IPS-NIHi11 (cell line): Measurements from ENCODE around the gene EHD4.

Source experiments
- DNase-seq: peaks from one replicate; pipeline ENCODE4 v3.0.0; 2012; ENCODE audit warnings: mixed read lengths, low spot score

EHD4 gene

GRCh38 chr15:41936649-41937567, 35.4 kb downstream of the EHD4 start:
- DNase-seq, result no peak

DNA sequence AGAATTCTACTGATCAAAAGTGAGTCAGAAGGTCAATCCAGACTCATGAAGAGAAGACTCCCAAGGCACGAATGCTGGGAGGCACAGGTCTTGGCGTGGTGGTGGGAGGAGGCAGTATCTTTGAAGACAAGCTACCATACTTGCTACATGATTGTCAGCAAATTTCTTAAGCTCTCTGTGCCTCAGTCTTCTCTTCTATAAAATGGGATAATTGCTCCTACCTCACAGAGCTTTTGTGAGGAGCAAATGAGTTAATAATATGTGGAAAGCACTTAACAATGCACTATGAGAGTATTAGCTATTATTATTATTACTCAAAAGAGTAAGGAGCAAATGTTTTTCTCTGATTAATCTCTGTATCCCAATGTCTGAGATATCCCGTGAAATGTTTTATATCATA, 36.2 kb downstream of the EHD4 start:
- no peak for DNase-seq

DNA sequence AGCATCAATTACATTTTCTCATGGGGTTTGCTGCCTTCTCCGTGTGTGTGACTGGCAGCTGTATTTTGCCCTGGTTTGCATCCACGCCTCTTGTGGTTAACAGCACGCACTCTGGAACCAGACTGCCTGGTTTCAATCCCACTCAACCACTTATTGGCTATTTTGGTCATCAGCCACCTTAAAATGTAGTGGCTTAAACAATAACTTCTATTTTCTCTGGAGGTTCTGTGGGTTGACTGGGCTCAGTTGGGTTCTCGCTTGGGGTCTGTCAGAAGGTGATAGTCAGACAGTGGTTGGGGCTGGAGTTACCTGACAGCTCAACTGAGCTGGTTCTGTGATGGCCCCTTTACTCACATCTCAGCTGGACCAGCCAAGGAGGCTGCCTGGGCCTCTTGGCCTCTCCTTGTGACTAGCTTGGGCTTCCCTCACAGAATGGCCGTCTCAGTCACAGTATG, 36.8 kb downstream of the EHD4 start:
- DNase-seq, result no peak

- DNase-seq, result peak; percentile 48
Observed at GRCh38 chr15:41934843-41935242, 37.5 kb downstream of the EHD4 start.

- no peak for DNase-seq
Observed at GRCh38 chr15:41933771-41934170, 38.6 kb downstream of the EHD4 start.

DNA sequence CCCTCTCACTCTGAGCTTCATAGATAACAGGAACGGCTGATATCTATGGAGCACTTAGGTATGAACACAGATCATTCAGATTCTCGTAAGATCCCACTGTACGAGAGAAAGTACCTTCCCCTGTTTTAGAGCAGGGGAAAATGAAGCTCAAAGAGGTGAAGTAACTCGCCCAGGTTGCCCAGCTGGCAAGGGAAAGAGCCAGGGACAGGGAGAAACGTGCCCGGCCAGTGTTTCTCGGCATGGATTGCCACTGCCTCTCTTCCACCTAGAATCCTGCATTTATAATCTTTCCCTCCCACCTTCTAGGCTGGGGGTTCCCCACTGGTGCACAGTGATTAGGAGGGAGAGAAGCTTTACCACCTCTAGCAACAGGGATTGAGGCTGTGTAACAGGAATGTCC, 39.0 kb downstream of the EHD4 start:
- no peak for DNase-seq

DNA sequence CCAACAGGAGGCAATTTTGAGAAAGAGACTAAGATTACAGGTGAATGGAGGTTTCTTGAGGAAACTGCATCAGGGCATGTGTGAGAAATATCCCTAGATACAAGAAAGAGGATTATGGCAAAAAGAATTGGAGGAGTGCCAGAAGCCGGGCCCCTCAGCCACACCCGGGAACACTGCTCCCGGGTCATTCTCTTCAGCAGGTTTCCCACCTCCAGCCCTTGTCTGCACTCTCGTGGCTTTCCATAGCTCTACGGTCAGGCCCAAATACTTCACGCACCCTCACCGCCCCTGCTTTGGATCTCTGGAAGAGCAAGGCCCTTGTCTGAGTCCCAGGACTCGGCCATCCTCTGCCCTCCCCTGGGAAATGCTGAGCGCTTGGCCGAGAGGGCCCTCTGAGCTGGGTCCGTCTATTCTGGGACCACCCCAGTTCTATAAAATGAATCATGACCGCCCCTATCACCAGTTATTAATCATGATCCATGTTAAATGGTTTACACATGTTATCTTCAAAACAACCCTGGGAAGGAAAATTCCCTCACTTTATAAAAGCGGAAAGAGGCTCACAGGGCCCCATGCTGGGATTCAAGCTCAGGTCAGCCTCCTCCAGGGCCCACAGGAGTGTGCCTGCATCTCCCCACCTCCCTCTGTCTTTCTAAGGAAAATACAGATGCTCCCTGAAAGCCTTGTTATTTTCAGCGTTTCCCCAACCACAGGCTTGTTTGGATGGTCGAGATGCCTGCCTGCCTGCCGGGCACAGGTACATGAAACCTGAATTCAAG, 39.7 kb downstream of the EHD4 start:
- DNase-seq, result no peak

GRCh38 chr15:41932101-41932500, 40.3 kb downstream of the EHD4 start:
- no peak for DNase-seq

DNA sequence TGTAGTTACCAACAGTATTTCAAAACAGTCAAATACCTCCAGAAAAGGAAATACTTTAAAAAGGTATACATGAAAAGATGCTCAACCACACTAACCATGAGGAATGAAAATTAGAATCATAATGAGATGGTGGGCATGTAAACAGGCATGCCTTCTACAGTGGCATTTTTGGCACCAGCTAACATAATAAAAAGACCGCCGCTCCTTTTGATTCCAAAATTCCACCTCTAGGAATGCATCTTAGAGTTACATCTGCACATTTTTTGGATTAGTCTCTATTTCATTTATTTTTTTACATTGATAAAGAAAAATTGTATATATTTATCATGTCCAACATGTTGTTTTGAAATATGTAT, 41.5 kb downstream of the EHD4 start:
- no peak for DNase-seq

- DNase-seq, result no peak
Observed at GRCh38 chr15:41930221-41930866, 42.0 kb downstream of the EHD4 start.

GRCh38 chr15:41928637-41929620, 43.4 kb downstream of the EHD4 start:
- DNase-seq, result no peak

DNA sequence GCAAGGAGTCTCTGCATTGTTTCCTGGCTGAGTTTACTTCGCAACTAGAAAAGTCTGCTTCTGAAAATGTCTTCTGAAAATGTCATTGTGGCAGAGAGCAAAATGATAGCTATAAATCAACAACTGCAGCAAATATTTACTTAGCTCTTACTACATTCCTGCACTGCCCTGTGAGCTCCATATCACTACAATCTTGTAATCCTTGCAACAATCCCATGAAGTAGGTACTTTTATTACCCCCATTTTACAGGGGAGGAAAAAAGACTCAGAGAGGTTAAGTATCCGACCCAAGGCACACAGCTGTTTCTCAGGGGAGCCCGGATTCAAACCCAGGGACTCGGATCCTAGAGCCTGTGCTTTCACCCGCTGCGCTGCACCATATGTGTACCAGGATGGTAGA, 44.3 kb downstream of the EHD4 start:
- DNase-seq, result no peak

DNA sequence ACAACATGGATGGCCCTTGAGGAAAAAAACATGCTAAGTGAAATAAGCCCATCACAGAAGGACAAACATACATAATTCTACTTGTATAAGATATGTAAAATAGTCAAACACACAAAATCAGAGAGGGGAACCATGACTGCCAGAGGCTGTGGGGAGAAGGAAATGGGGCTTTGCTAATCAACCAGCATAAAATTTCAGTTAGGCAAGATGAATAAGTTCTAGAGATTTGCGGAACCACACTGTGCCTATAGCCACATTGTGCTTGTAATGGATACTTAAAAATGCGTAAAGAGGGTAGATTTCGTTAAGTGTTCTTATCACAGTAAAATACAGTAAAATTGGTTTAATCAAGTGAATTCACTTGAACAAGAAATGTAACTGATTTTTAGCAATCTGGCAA, 44.8 kb downstream of the EHD4 start:
- DNase-seq, result no peak

DNA sequence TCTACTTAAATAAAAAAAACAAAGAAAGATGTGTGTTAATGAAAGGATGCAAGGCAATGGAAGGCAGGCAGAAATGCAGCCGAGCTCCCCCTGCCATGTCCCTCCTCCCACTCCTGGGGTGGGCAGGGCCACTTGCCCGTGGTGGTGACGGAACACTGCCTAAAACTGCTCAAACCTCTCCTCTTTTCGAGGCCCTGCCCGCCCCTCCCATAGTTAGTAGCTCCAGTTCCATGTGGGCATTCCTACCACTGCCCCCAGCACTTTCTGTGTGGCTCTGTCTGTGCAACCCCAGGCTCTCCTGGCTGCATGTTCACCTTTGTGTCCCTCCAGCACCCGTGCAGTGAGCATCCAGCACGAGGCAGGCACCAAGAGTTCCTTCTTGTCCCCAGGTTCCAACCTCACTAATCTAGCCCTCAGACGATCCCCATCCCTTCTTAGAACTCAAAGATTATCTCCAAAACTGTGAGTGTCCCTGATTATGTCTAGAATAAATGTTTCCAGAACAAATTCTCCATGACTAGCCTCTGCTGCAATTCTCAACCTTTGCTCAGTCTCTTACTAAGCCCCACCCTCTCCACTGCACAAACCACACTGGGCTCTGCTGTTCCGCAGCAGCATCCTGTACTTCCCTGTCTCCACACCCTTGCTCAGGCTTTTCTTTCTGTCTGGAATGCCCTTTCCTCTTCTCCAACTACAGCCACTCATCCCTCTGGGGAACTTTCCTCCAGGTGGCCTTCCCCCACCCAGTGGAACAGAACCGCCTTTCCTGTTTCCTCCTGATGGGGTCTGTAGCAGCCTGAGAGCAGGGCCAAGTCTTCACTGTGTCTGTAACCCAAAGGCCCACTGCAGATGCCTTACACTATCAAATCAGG, 45.9 kb downstream of the EHD4 start:
- no peak for DNase-seq

DNA sequence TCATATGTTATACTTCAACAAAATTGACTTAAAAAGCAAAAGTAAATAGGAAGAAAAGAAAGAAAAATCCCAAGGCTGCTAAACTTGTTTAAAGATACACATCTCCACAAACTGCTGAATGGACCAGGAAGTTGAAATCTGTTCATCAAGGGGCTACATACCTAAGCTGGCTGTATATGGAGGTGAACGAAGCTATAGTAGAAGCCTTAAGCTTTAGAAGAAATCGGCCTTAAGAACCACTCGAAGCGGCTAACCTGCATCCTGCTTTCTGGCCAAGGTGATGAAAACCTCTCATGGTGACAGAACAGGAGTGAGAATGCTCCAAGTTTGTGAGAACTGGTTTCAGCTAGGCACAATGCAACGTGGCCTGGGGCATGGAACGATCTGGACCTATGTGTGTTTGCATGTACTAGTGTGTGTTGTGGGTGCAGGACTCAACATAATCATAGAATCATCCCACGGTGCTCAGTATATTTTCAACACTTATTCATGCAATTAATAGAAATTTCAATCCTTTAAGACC, 47.2 kb downstream of the EHD4 start:
- DNase-seq, result no peak

DNA sequence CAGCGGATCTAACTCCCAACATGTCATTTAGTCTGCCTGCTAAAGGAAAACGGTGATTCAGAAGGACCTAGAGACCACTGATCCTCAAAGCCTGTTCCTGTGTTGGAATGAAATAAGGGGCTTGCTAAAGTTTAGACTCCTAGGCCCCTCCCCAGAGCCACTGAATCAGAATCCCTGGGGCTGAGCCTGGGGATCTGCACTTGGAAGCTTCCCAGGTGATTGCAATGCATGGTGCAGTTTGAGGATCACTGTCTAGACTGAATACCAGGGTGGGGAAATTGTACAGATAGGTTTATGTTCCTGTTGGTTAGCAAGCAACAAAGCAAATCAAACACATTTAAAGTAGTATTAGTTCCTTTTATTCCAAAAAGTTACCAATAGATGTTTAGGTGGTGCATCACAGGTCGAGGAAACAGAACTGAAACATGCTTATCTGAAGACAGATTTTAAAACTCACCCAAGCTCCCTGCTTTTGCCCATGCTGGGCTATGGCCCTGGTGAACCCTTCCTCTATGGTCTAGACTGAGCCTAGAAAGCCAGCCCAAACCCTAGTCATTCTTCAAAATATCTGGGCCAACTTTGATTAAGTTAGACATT, 48.9 kb downstream of the EHD4 start:
- DNase-seq, result no peak

DNA sequence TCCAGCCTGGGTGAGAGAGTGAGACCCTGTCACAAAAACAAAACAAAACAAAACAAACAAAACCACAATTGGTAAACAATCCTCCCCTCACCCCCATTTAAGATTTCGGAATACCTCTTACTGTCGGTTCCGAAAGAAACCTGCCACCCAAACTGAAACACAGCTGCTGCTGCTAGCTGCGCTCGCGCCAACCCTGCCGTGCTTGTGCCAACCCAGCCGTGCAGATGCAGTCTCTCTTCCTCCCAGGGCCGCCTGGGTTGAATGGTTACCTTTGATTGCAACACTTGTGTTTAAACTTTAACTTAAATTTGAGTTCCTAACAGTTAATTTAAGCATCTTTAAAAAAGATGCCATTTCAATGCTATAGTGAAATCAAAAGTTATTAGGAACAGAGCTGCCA, 50.0 kb downstream of the EHD4 start:
- no peak for DNase-seq

GRCh38 chr15:41921639-41922038, 50.7 kb downstream of the EHD4 start:
- no peak for DNase-seq

GRCh38 chr15:41921167-41921566, 51.2 kb downstream of the EHD4 start:
- DNase-seq, result no peak
